Natural killer cell (primary cell): ENCODE data around the gene NSFL1C. TPM values are rescaled to one million over a fixed set of nuclear protein-coding genes. Genes with fewer than 3 reads are reported as not detected.

ENCODE experiments used
- ATAC-seq, 3 donors: fragments of 150-1000 bp in 2 of 3; fragments of 200-7000 bp in 1 of 3; cut with Tn5 transposase; 1 replicate in 1 of 3; 2 replicates in 2 of 3; pipeline ENCODE4 v1.10.0; 2021; ENCODE audit warnings: mild to moderate bottlenecking in 2 of 3, moderate library complexity in 2 of 3
- DNase-seq, 2 donors: peaks; one replicate each; pipeline versions ENCODE4 v3.0.0 to v3.0.0-alpha.2; 2013 to 2021; ENCODE audit warnings: mixed read lengths in 1 of 2
- H3K27ac ChIP-seq: one replicate; pipeline ENCODE4 v1.5.1; 2013; ENCODE audit warnings: mild to moderate bottlenecking, low read length
- H3K27me3 ChIP-seq: one replicate; pipeline ENCODE4 v1.6.1; 2013; ENCODE audit warnings: low read length; ENCODE audit not compliant: control insufficient read depth, insufficient read depth
- H3K36me3 ChIP-seq: one replicate; pipeline ENCODE4 v1.6.1; 2013; ENCODE audit warnings: low read length; ENCODE audit not compliant: control insufficient read depth, insufficient read depth
- H3K4me1 ChIP-seq: one replicate; pipeline ENCODE4 v1.6.1; 2013; ENCODE audit warnings: low read length; ENCODE audit not compliant: control insufficient read depth, insufficient read depth
- H3K4me3 ChIP-seq: one replicate; pipeline ENCODE4 v1.5.1; 2013; ENCODE audit warnings: low read length
- H3K9me3 ChIP-seq: one replicate; pipeline ENCODE4 v1.6.1; 2013; ENCODE audit warnings: low read length; ENCODE audit not compliant: control insufficient read depth, insufficient read depth
- H3K27ac Mint-ChIP-seq, 2 donors: one replicate each; pipeline ENCODE4 v1.8.0; 2022; ENCODE audit warnings: mild to moderate bottlenecking in 2 of 2, mixed read lengths in 2 of 2, moderate library complexity in 1 of 2
- H3K27me3 Mint-ChIP-seq, 2 donors: one replicate each; pipeline ENCODE4 v1.8.0; 2022; ENCODE audit warnings: low read depth in 2 of 2, mixed read lengths in 2 of 2
- H3K36me3 Mint-ChIP-seq: one replicate; pipeline ENCODE4 v1.8.0; 2022; ENCODE audit warnings: mixed read lengths
- H3K4me1 Mint-ChIP-seq, 2 donors: one replicate each; pipeline ENCODE4 v1.8.0; 2022; ENCODE audit warnings: mixed read lengths in 2 of 2
- H3K4me3 Mint-ChIP-seq: one replicate; pipeline ENCODE4 v1.8.0; 2022; ENCODE audit warnings: mild to moderate bottlenecking, moderate library complexity, mixed read lengths
- H3K9me3 Mint-ChIP-seq, 2 donors: one replicate each; pipeline ENCODE4 v1.8.0; 2022; ENCODE audit warnings: mixed read lengths in 2 of 2
- CTCF ChIP-seq: fragments of 200-600 bp; IDR thresholded peaks from one replicate; pipeline ENCODE4 v1.8.0; 2022; ENCODE audit warnings: antibody characterized with exemption
- WGBS: methylation state at CpG from one replicate; pipeline ENCODE4 v1.1.7; 2013; ENCODE audit warnings: missing lambda C conversion rate; ENCODE audit not compliant: insufficient coverage; 5-methylcytosine and 5-hydroxymethylcytosine counted together
- intact Hi-C: fragments of 100-400 bp; cut with micrococcal nuclease; formaldehyde crosslinking; loops from one replicate; pipeline ENCODE4 v1.14.2; 2022
- total RNA-seq, 4 donors: library from RNA; stranded (reverse); fragments of 120-200 nt in 1 of 4; gene quantifications; one replicate each; pipeline versions ENCODE4 v1.2.3 to v1.2.4, GENCODE V29; 2013 to 2022

NSFL1C gene
- total RNA-seq, 3 donors from 2014 or later (not counting 1 experiment from before 2014, with no cell fraction given), result 53.9 to 69.0 (median 66.2) TPM

DNA sequence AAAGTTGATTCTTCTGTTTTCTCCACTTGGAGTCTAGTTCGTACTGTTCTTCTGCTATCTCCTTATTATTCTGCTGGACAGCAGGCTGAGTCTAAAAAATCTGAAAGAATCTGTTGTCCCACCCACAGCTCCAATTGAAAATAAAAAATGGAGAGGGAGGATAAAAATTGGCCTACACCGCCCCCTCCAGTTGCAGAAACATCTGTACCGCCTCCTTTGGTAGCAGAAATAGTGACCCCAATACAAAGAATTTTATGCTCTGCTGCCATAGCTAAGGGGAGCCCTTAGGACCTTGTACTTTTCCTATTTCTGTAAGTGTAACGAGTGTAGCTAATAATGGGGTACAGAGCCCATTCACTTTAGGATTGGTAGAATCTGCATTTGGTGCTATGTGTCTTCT, 68.9 kb downstream of the NSFL1C start:
- H3K4me1 ChIP-seq, result peaks cover 8% of the 10 kb centered on the region
- DNase-seq (no peak), ATAC-seq (no peak)
- no peaks in the 10 kb centered on the region for H3K36me3 ChIP-seq
- Mint-ChIP-seq H3K4me3 (no peak overlapping the region), H3K36me3 (peaks cover 9% of the 10 kb centered on the region), H3K27me3 (peaks cover 37 to 72% of the 10 kb centered on the region in 2 donors), H3K9me3 (no peaks in the 10 kb centered on the region), H3K4me1 (peaks cover 11% of the 10 kb centered on the region in 2 donors), H3K27ac (no peak overlapping the region)
- H3K27ac ChIP-seq, result no peak overlapping the region
- H3K4me3 ChIP-seq, result no peak overlapping the region
- no peaks in the 10 kb centered on the region for H3K27me3 ChIP-seq
- WGBS, result 87% methylated on average over 4 of the region's 4 CpGs
- no peak for TF ChIP-seq CTCF
- intact Hi-C loops, result no loop called here
- H3K9me3 ChIP-seq, result no peaks in the 10 kb centered on the region

GRCh38 chr20:1396702-1397101, 69.9 kb downstream of the NSFL1C start:
- no peaks in the 10 kb centered on the region for H3K27me3 ChIP-seq

DNA sequence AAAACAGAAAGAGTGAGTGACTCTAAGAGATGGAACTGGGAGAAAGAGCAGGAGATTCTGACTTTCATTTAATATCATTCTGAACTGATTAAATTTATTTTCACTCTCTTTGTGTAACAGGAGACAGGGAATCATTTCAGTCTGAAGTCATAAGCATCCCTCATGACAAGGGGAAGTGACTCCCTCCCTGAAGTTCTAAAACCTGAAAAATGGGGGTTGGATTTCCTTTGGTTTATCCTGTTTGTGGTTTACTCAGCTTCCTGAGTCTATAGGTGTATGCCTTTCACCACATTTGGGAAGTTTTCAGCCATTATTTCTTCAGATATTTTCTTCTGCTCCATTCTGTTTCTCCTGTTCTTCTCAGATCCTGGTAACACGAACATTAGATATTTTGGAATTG, 70.4 kb downstream of the NSFL1C start:
- peaks cover 20% of the 10 kb centered on the region for H3K4me1 ChIP-seq
- Mint-ChIP-seq H3K9me3 (no peaks in the 10 kb centered on the region), H3K27me3 (peaks cover 28 to 58% of the 10 kb centered on the region in 2 donors), H3K4me1 (peaks cover 11 to 20% of the 10 kb centered on the region in 2 donors), H3K27ac (no peak overlapping the region), H3K4me3 (no peak overlapping the region), H3K36me3 (peaks cover 9% of the 10 kb centered on the region)
- intact Hi-C loops, result no loop called here
- no peaks in the 10 kb centered on the region for H3K27me3 ChIP-seq
- H3K9me3 ChIP-seq, result no peaks in the 10 kb centered on the region
- no peak overlapping the region for H3K4me3 ChIP-seq
- WGBS, result 86% methylated on average over 1 of the region's 1 CpG
- H3K36me3 ChIP-seq, result no peaks in the 10 kb centered on the region
- H3K27ac ChIP-seq, result no peak overlapping the region
- DNase-seq (no peak), ATAC-seq (no peak)
- TF ChIP-seq CTCF, result no peak

More at GRCh38 chr20:1396702-1397101, 69.9 kb downstream of the NSFL1C start:
- peaks cover 16% of the 10 kb centered on the region for H3K4me1 ChIP-seq
- no peaks in the 10 kb centered on the region for H3K9me3 ChIP-seq
- no peak for TF ChIP-seq CTCF
- Mint-ChIP-seq H3K9me3 (no peaks in the 10 kb centered on the region), H3K4me3 (no peak overlapping the region), H3K4me1 (peaks cover 11 to 15% of the 10 kb centered on the region in 2 donors), H3K27ac (no peak overlapping the region), H3K36me3 (peaks cover 9% of the 10 kb centered on the region), H3K27me3 (peaks cover 28 to 62% of the 10 kb centered on the region in 2 donors)
- ATAC-seq (no peak), DNase-seq (no peak)
- intact Hi-C loops, result no loop called here
- no peak overlapping the region for H3K4me3 ChIP-seq
- no peaks in the 10 kb centered on the region for H3K36me3 ChIP-seq
- H3K27ac ChIP-seq, result no peak overlapping the region
- WGBS, result 41% methylated on average over 4 of the region's 4 CpGs

GRCh38 chr20:1394686-1395085, 72.0 kb downstream of the NSFL1C start:
- no peak overlapping the region for H3K27ac Mint-ChIP-seq
- DNase-seq, result no peak
- H3K4me3 Mint-ChIP-seq, result no peak overlapping the region
- peaks cover 33% of the 10 kb centered on the region for H3K4me1 ChIP-seq
- intact Hi-C loops, result no loop called here
- no peak overlapping the region for H3K27ac ChIP-seq
- no peak overlapping the region for H3K4me3 ChIP-seq
- H3K9me3 Mint-ChIP-seq, result no peaks in the 10 kb centered on the region
- TF ChIP-seq CTCF, result no peak
- no peaks in the 10 kb centered on the region for H3K36me3 ChIP-seq
- no peak for ATAC-seq
- H3K27me3 ChIP-seq, result no peaks in the 10 kb centered on the region
- H3K27me3 Mint-ChIP-seq, result peaks cover 21 to 43% of the 10 kb centered on the region in 2 donors
- peaks cover 16 to 34% of the 10 kb centered on the region in 2 donors for H3K4me1 Mint-ChIP-seq
- WGBS, result 100% methylated on average over 1 of the region's 2 CpGs
- H3K36me3 Mint-ChIP-seq, result peaks cover 9% of the 10 kb centered on the region
- no peaks in the 10 kb centered on the region for H3K9me3 ChIP-seq
